PC-9 (cell line): ENCODE results near the gene RPE. TPM values are rescaled to one million over a fixed set of nuclear protein-coding genes. Genes with fewer than 3 reads are reported as not detected.

Experiments
- BruUV-seq: library from RNA; stranded (reverse); fragments of 400-500 nt; replicated peaks from 2 replicates; lab custom pipeline; 2021; lab: Mats Ljungman, UMichigan
- CTCF ChIA-PET: fragments of 300-600 bp; sonication (Branson Sonifier 250); formaldehyde crosslinking; loops from one replicate; lab custom pipeline; 2022; ENCODE audit warnings: antibody characterized with exemption; lab: Charles Lee
- POLR2A ChIA-PET: fragments of 300-600 bp; sonication (Branson Sonifier 250); formaldehyde crosslinking; loops from one replicate; lab custom pipeline; 2022; ENCODE audit warnings: antibody characterized with exemption; ENCODE audit not compliant: unreplicated experiment; lab: Charles Lee
- DNase-seq, 2 experiments: peaks; one replicate each; pipeline versions ENCODE4 v3.0.0 to v3.0.0-alpha.2; 2015 to 2022; ENCODE audit warnings: mixed read lengths in 1 of 2
- H2AFZ ChIP-seq: fragments of 200-600 bp; sonication (generic); 2 replicates; pipeline ENCODE4 v1.8.1; 2017; ENCODE audit warnings: antibody characterized with exemption
- H3F3A ChIP-seq: fragments of 200-600 bp; sonication (generic); 2 replicates; pipeline ENCODE4 v1.8.1; 2017; ENCODE audit warnings: antibody characterized with exemption, mild to moderate bottlenecking, low read depth; ENCODE audit not compliant: insufficient read depth
- H3K27ac ChIP-seq: fragments of 200-600 bp; sonication (generic); 2 replicates; pipeline ENCODE4 v1.6.1; 2016; ENCODE audit warnings: mixed run types
- H3K27me3 ChIP-seq: fragments of 200-600 bp; sonication (generic); 2 replicates; pipeline ENCODE4 v1.6.1; 2016; ENCODE audit warnings: low read depth, mixed run types; ENCODE audit not compliant: insufficient read depth
- H3K36me3 ChIP-seq: fragments of 200-600 bp; sonication (generic); 2 replicates; pipeline ENCODE4 v1.6.1; 2016; ENCODE audit warnings: low read depth, mixed run types
- H3K4me1 ChIP-seq: fragments of 200-600 bp; sonication (generic); replicated peaks from 2 replicates; pipeline ENCODE4 v1.6.1; 2016; ENCODE audit warnings: mixed run types; ENCODE audit not compliant: insufficient read depth
- H3K4me2 ChIP-seq: fragments of 200-600 bp; sonication (generic); 2 replicates; pipeline ENCODE4 v1.6.1; 2017; ENCODE audit warnings: mixed run types
- H3K4me3 ChIP-seq: fragments of 200-600 bp; sonication (generic); 2 replicates; pipeline ENCODE4 v1.6.1; 2016; ENCODE audit warnings: mixed run types
- H3K79me2 ChIP-seq: fragments of 200-600 bp; sonication (generic); 2 replicates; pipeline ENCODE4 v1.6.1; 2017; ENCODE audit warnings: low read depth, mixed run types
- H3K9me2 ChIP-seq: fragments of 200-600 bp; sonication (generic); 2 replicates; pipeline ENCODE4 v1.8.1; 2017; ENCODE audit warnings: mild to moderate bottlenecking; ENCODE audit not compliant: insufficient read depth
- H3K9me3 ChIP-seq: fragments of 200-600 bp; sonication (generic); 2 replicates; pipeline ENCODE4 v1.8.1; 2016; ENCODE audit warnings: low read depth; ENCODE audit not compliant: insufficient read depth
- H4K20me1 ChIP-seq: fragments of 200-600 bp; sonication (generic); 2 replicates; pipeline ENCODE4 v1.8.1; 2017; ENCODE audit not compliant: insufficient read depth
- CTCF ChIP-seq: fragments of 200-600 bp; sonication (generic); conservative IDR thresholded peaks from 2 replicates; pipeline ENCODE4 v1.6.1; 2017; ENCODE audit warnings: mixed run types, antibody characterized with exemption, mild to moderate bottlenecking, moderate library complexity
- EZH2 ChIP-seq: fragments of 200-600 bp; sonication (generic); IDR thresholded peaks from 2 replicates; pipeline ENCODE4 v1.8.0; 2017; ENCODE audit warnings: antibody characterized with exemption, low read depth
- intact Hi-C: fragments of 100-400 bp; cut with micrococcal nuclease; formaldehyde crosslinking; loops from one replicate; pipeline ENCODE4 v1.10.0; 2022; ENCODE audit not compliant: unreplicated experiment
- total RNA-seq: library from RNA; stranded (reverse); gene quantifications from 2 replicates; pipeline ENCODE4 v1.2.3, GENCODE V29; 2021

RPE gene
- total RNA-seq, 1 experiment from 2014 or later, result 58.4 TPM

- Histone ChIP-seq H3K27ac (no peak overlapping the region), H3F3A (no peaks in the 10 kb centered on the region), H3K9me3 (no peaks in the 10 kb centered on the region), H3K27me3 (no peaks in the 10 kb centered on the region), H3K4me1 (no peaks in the 10 kb centered on the region), H3K4me2 (no peak overlapping the region), H3K36me3 (no peaks in the 10 kb centered on the region), H3K4me3 (no peak overlapping the region), H2AFZ (no peak overlapping the region), H4K20me1 (no peaks in the 10 kb centered on the region), H3K79me2 (no peaks in the 10 kb centered on the region), H3K9me2 (no peaks in the 10 kb centered on the region)
- TF ChIP-seq CTCF (no peak), EZH2 (no peak)
- BruUV-seq, result no TSS peak
- POLR2A ChIA-PET, result no interaction called here
- CTCF ChIA-PET, result no interaction called here
- no peak for DNase-seq
- intact Hi-C loops, result loop anchor here (5.0 kb wide), 1 partner anchor 424 kb away; no protein-coding TSS in a partner anchor
Measured at GRCh38 chr2:209973328-209973727, 29.1 kb upstream of the RPE start.

GRCh38 chr2:209974576-209974975 is 27.9 kb upstream of the RPE start:
- Histone ChIP-seq H3K4me1 (no peaks in the 10 kb centered on the region), H3K36me3 (no peaks in the 10 kb centered on the region), H3F3A (no peaks in the 10 kb centered on the region), H3K4me3 (no peak overlapping the region), H2AFZ (no peak overlapping the region), H3K9me3 (no peaks in the 10 kb centered on the region), H3K9me2 (no peaks in the 10 kb centered on the region), H4K20me1 (no peaks in the 10 kb centered on the region), H3K27ac (no peak overlapping the region), H3K27me3 (no peaks in the 10 kb centered on the region), H3K4me2 (no peak overlapping the region), H3K79me2 (no peaks in the 10 kb centered on the region)
- DNase-seq, result no peak
- no TSS peak for BruUV-seq
- TF ChIP-seq EZH2 (no peak), CTCF (no peak)
- POLR2A ChIA-PET, result no interaction called here
- CTCF ChIA-PET, result no interaction called here
- intact Hi-C loops, result loop anchor here (5.0 kb wide), 1 partner anchor 423 kb away; no protein-coding TSS in a partner anchor

DNA sequence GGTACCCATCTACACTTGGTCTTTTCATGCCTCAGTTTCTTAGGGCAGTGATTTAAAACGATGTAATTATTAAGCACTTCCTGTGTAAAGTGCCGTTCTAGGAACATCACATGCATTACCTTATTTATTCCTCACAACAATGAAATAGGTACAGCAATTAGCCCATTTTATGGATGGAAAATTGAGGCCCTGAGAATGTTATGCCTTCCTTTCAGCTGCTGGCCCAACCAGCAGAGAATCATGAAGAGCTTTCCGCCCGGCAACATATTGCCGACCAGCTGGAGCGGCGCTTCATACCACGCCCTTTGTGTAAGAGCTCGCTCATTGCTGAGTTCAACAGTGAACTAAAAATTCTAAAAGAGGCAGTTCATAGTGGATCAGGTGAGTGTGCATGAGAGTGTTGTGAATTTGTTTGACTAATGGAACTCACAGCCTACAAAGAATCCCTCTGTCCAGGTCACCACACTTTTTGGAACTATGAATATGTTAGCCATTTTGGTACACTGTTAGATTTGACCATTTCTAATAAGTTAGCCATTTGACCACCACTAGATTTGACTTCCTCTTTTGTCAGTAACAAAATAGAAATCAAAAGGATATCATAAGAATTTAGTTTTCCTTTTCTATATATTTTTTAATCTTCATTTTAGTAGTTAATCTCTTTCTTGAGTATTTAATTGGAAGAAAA is 25.6 kb upstream of the RPE start:
- intact Hi-C loops, result loop anchor here (1.0 kb wide), 2 partner anchors 218 to 222 kb away; no protein-coding TSS in a partner anchor
- Histone ChIP-seq H3K4me2 (no peak overlapping the region), H3K4me1 (no peaks in the 10 kb centered on the region), H3K79me2 (no peaks in the 10 kb centered on the region), H3K9me2 (no peaks in the 10 kb centered on the region), H3K27ac (no peak overlapping the region), H4K20me1 (no peaks in the 10 kb centered on the region), H3K9me3 (no peaks in the 10 kb centered on the region), H2AFZ (no peak overlapping the region), H3K4me3 (no peak overlapping the region), H3K27me3 (no peaks in the 10 kb centered on the region), H3F3A (no peaks in the 10 kb centered on the region), H3K36me3 (no peaks in the 10 kb centered on the region)
- POLR2A ChIA-PET, result no interaction called here
- DNase-seq, result no peak
- CTCF ChIA-PET, result no interaction called here
- no TSS peak for BruUV-seq
- no peak for TF ChIP-seq CTCF
- TF ChIP-seq EZH2, result no peak
